ENCODE data around the gene TCAF1. TPM values are rescaled to one million over a fixed set of nuclear protein-coding genes. Genes with fewer than 3 reads are reported as not detected.
A peak's percentile ranks its signal among the peaks of the same experiment; 100 is the strongest.
"Not testable (repeated sequence)": the region's sequence is repeated elsewhere in the genome, so short reads cannot be mapped to it uniquely, and the experiment has no call there.

TCAF1 gene
- total RNA-seq, 1 experiment from 2014 or later, result 58.4 TPM

DNA sequence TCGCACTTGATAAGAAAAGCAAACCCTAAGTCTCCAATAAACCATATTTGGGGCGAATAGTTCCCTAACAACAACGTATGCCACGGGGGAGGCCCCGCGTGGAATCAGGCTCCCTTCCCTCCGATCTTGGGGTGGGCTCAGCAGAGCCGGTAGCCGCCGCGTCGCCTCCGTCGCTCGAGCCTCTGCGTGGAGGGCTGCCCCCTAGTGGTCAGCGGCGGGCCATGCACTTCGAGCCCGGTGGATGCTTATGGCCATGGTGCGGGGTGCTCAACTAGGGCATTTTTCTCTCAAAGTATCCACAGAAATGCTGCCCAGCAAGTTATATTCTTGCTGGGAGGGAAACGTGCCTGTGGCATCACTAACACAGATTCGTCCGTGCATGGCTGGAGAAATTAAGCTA is 64.8 kb downstream of the TCAF1 start:
- intact Hi-C loops (cut with micrococcal nuclease); H3K27ac ChIP-seq (ENCODE audit: low read depth, low read length); H3K36me3 ChIP-seq (ENCODE audit: control insufficient read depth in 1 of 2, insufficient read depth in 2 of 2, low read length in 2 of 2); H4K20me1 ChIP-seq (ENCODE audit: insufficient read depth); BruUV-seq (replicated peaks); POLR2A ChIA-PET; H3K9me2 ChIP-seq (ENCODE audit: insufficient read depth); H3K4me1 ChIP-seq (ENCODE audit: control insufficient read depth in 1 of 2, insufficient read depth in 2 of 2, low read length in 2 of 2); RAD21 ChIA-PET (ENCODE audit: low non-redundant PET in 1 of 2, low total read pairs in 2 of 2, uncharacterized antibody in 2 of 2, unreplicated experiment in 2 of 2); H3K9me3 ChIP-seq (ENCODE audit: control insufficient read depth in 1 of 2, insufficient read depth in 1 of 2, low read depth in 1 of 2, low read length in 2 of 2); H2AFZ ChIP-seq (ENCODE audit: low read depth, low read length, poor library complexity, severe bottlenecking); DNase-seq (ENCODE audit: low read depth, low spot score); H3K27me3 ChIP-seq (ENCODE audit: insufficient read depth, low read length); H3K79me2 ChIP-seq (ENCODE audit: insufficient read depth, low read length); CTCF ChIA-PET; H3K9ac ChIP-seq (ENCODE audit: low read length): not testable (repeated sequence)
- Histone ChIP-seq H3K4me2 (ENCODE audit: low read length) (peak overlapping the region; percentile 49), H3K4me3 (replicated peaks in 1 of 2; ENCODE audit: low read depth in 1 of 2, low read length in 2 of 2) (peak overlapping the region; percentile 16 to 26; a peak in 1 of 4 replicates)
- ATAC-seq, result peak; percentile 78
- TF ChIP-seq, protein P1, sequence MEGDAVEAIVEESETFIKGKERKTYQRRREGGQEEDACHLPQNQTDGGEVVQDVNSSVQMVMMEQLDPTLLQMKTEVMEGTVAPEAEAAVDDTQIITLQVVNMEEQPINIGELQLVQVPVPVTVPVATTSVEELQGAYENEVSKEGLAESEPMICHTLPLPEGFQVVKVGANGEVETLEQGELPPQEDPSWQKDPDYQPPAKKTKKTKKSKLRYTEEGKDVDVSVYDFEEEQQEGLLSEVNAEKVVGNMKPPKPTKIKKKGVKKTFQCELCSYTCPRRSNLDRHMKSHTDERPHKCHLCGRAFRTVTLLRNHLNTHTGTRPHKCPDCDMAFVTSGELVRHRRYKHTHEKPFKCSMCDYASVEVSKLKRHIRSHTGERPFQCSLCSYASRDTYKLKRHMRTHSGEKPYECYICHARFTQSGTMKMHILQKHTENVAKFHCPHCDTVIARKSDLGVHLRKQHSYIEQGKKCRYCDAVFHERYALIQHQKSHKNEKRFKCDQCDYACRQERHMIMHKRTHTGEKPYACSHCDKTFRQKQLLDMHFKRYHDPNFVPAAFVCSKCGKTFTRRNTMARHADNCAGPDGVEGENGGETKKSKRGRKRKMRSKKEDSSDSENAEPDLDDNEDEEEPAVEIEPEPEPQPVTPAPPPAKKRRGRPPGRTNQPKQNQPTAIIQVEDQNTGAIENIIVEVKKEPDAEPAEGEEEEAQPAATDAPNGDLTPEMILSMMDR (IDR thresholded peaks at IDR 0.05 in 2 of 3, conservative IDR thresholded peaks at IDR 0.05 in 1 of 3; ENCODE audit: borderline replicate concordance in 1 of 3, insufficient read depth in 1 of 3, low read depth in 2 of 3, low read length in 2 of 3), result peak; percentile 11 to 38 (median 32); a peak in 2 of 6 replicates
- TF ChIP-seq RAD21 (IDR thresholded peaks at IDR 0.05; ENCODE audit: low read depth), result peak; percentile 40

DNA sequence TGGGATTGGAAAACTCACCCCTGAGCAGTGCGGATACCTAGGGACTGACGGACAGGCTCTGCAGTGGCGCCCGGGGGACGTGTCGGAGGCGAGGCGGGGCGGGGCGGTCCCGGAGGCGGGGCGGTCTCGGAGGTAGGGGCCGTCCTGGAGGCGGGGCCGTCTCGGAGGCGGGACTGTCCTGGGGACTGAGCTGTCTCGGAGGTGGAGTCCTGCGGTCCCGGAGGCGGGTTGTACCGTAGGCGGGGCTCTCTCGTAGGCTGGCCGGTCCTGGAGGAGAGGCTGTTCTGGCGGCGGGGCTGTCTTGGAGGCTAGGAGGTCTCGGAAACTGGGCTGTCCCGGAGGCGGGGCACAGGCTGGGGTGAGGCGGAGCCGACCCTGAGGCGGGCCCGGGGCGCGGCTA is 65.4 kb downstream of the TCAF1 start:
- Histone ChIP-seq H3K4me3 (replicated peaks in 1 of 2; ENCODE audit: low read depth in 1 of 2, low read length in 2 of 2) (peak overlapping the region; percentile 35 to 40; a peak in 2 of 4 replicates), H3K4me2 (ENCODE audit: low read length) (peak overlapping the region; percentile 57)
- H4K20me1 ChIP-seq (ENCODE audit: insufficient read depth); H3K9me3 ChIP-seq (ENCODE audit: control insufficient read depth in 1 of 2, insufficient read depth in 1 of 2, low read depth in 1 of 2, low read length in 2 of 2); POLR2A ChIA-PET; H3K9ac ChIP-seq (ENCODE audit: low read length); H3K36me3 ChIP-seq (ENCODE audit: control insufficient read depth in 1 of 2, insufficient read depth in 2 of 2, low read length in 2 of 2); H2AFZ ChIP-seq (ENCODE audit: low read depth, low read length, poor library complexity, severe bottlenecking); H3K27ac ChIP-seq (ENCODE audit: low read depth, low read length); CTCF ChIA-PET; H3K27me3 ChIP-seq (ENCODE audit: insufficient read depth, low read length); BruUV-seq (replicated peaks); H3K79me2 ChIP-seq (ENCODE audit: insufficient read depth, low read length); RAD21 ChIA-PET (ENCODE audit: low non-redundant PET in 1 of 2, low total read pairs in 2 of 2, uncharacterized antibody in 2 of 2, unreplicated experiment in 2 of 2); H3K4me1 ChIP-seq (ENCODE audit: control insufficient read depth in 1 of 2, insufficient read depth in 2 of 2, low read length in 2 of 2); intact Hi-C loops (cut with micrococcal nuclease); H3K9me2 ChIP-seq (ENCODE audit: insufficient read depth); DNase-seq (ENCODE audit: low read depth, low spot score): not testable (repeated sequence)
- peak; percentile 91 for ATAC-seq

DNA sequence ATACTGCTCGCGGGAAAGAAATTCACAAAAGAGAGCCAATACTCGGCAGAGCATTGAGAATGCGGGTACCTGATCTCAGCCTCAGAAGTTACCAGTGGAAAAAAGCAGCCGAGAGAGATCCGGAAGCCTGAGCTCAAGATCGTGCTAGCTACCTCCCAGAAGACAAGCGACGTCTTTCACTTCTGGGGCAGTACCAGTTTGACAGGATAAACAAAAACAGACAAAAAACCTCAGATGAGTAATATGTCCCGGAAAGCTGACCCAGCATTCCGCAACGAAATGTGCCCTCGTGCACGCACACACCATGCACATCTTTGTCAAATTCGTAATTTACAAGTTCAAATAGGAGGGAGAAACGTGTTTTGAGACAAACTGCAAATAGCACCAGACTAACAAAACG is 65.9 kb downstream of the TCAF1 start:
- H3K9me2 ChIP-seq (ENCODE audit: insufficient read depth); CTCF ChIA-PET; DNase-seq (ENCODE audit: low read depth, low spot score): not testable (repeated sequence)

DNA sequence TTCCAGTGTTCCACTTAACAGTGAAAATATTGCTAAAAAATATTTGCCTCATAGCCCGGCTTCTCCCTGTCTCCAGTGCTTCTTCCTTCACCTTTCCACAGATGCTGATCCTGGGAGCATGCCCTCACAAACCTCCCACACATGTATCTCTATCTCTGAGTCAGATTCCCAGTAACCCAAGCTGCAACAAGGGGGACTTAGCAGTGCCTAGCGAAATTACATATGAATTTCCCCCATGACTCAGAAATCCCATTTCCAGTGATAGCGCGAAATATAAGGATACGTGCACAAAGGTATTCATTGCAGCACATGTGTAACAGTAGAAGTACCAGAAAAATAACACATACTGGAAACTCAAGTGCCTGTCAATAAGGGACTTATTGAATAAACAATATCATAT is 75.4 kb downstream of the TCAF1 start:
- H4K20me1 ChIP-seq (ENCODE audit: insufficient read depth); DNase-seq (ENCODE audit: low read depth, low spot score); H2AFZ ChIP-seq (ENCODE audit: low read depth, low read length, poor library complexity, severe bottlenecking); H3K4me2 ChIP-seq (ENCODE audit: low read length); H3K9me2 ChIP-seq (ENCODE audit: insufficient read depth); H3K36me3 ChIP-seq (ENCODE audit: control insufficient read depth in 1 of 2, insufficient read depth in 2 of 2, low read length in 2 of 2); RAD21 ChIA-PET (ENCODE audit: low non-redundant PET in 1 of 2, low total read pairs in 2 of 2, uncharacterized antibody in 2 of 2, unreplicated experiment in 2 of 2); intact Hi-C loops (cut with micrococcal nuclease); POLR2A ChIA-PET; H3K79me2 ChIP-seq (ENCODE audit: insufficient read depth, low read length); H3K27me3 ChIP-seq (ENCODE audit: insufficient read depth, low read length); H3K4me1 ChIP-seq (ENCODE audit: control insufficient read depth in 1 of 2, insufficient read depth in 2 of 2, low read length in 2 of 2); H3K27ac ChIP-seq (ENCODE audit: low read depth, low read length); CTCF ChIA-PET; BruUV-seq (replicated peaks); H3K4me3 ChIP-seq (replicated peaks in 1 of 2; ENCODE audit: low read depth in 1 of 2, low read length in 2 of 2); ATAC-seq; H3K9me3 ChIP-seq (ENCODE audit: control insufficient read depth in 1 of 2, insufficient read depth in 1 of 2, low read depth in 1 of 2, low read length in 2 of 2); H3K9ac ChIP-seq (ENCODE audit: low read length): not testable (repeated sequence)

More for the DNA sequence above, 65.9 kb downstream of the TCAF1 start:
- H3K4me1 ChIP-seq (ENCODE audit: control insufficient read depth in 1 of 2, insufficient read depth in 2 of 2, low read length in 2 of 2); intact Hi-C loops (cut with micrococcal nuclease); H3K36me3 ChIP-seq (ENCODE audit: control insufficient read depth in 1 of 2, insufficient read depth in 2 of 2, low read length in 2 of 2); ATAC-seq; H3K27ac ChIP-seq (ENCODE audit: low read depth, low read length); H3K79me2 ChIP-seq (ENCODE audit: insufficient read depth, low read length); H3K9me3 ChIP-seq (ENCODE audit: control insufficient read depth in 1 of 2, insufficient read depth in 1 of 2, low read depth in 1 of 2, low read length in 2 of 2); H4K20me1 ChIP-seq (ENCODE audit: insufficient read depth); H3K27me3 ChIP-seq (ENCODE audit: insufficient read depth, low read length); H3K9ac ChIP-seq (ENCODE audit: low read length); POLR2A ChIA-PET; RAD21 ChIA-PET (ENCODE audit: low non-redundant PET in 1 of 2, low total read pairs in 2 of 2, uncharacterized antibody in 2 of 2, unreplicated experiment in 2 of 2); H2AFZ ChIP-seq (ENCODE audit: low read depth, low read length, poor library complexity, severe bottlenecking): not testable (repeated sequence)
- Histone ChIP-seq H3K4me3 (replicated peaks in 1 of 2; ENCODE audit: low read depth in 1 of 2, low read length in 2 of 2) (peak overlapping the region in 1 of 2 experiments; percentile 40; a peak in 1 of 4 replicates), H3K4me2 (ENCODE audit: low read length) (peak overlapping the region; percentile 57; the same call in 1 of the 2 replicates)
- BruUV-seq (replicated peaks), result TSS peak; percentile 70
